OCI-LY1 (cell line): ENCODE results near the gene ATG14.

Experiments
- H2AFZ ChIP-seq: fragments of 200-600 bp; sonication (generic), shearing (Covaris generic); 2 replicates; pipeline ENCODE4 v1.6.0; 2014; ENCODE audit warnings: antibody characterized with exemption, mild to moderate bottlenecking, low read length
- H3F3A ChIP-seq: fragments of 200-600 bp; sonication (generic), shearing (Covaris generic); 2 replicates; pipeline ENCODE4 v1.6.0; 2014; ENCODE audit warnings: mild to moderate bottlenecking, antibody characterized with exemption, low read length, moderate library complexity; ENCODE audit not compliant: insufficient read depth
- H3K27ac ChIP-seq: fragments of 200-600 bp; sonication (generic); 2 replicates; pipeline ENCODE4 v1.5.1; 2014; ENCODE audit warnings: low read length, mixed run types, mild to moderate bottlenecking, low read depth; ENCODE audit not compliant: poor library complexity, severe bottlenecking
- H3K27me3 ChIP-seq: fragments of 200-600 bp; sonication (generic); 2 replicates; pipeline ENCODE4 v1.6.0; 2014; ENCODE audit warnings: antibody characterized with exemption, mild to moderate bottlenecking, low read length, moderate library complexity; ENCODE audit not compliant: insufficient read depth
- H3K36me3 ChIP-seq: fragments of 200-600 bp; sonication (generic); 2 replicates; pipeline ENCODE4 v1.6.1; 2014; ENCODE audit warnings: mild to moderate bottlenecking, antibody characterized with exemption, low read length, moderate library complexity, mixed read lengths; ENCODE audit not compliant: insufficient read depth
- H3K4me1 ChIP-seq: fragments of 200-600 bp; sonication (generic); 2 replicates; pipeline ENCODE4 v1.5.1; 2014; ENCODE audit warnings: mild to moderate bottlenecking, low read length, moderate library complexity; ENCODE audit not compliant: insufficient read depth, severe bottlenecking
- H3K4me2 ChIP-seq: fragments of 200-600 bp; sonication (generic), shearing (Covaris generic); 2 replicates; pipeline ENCODE4 v1.6.1; 2014; ENCODE audit warnings: low read length
- H3K4me3 ChIP-seq: fragments of 200-600 bp; sonication (generic); 2 replicates; pipeline ENCODE4 v1.5.1; 2014; ENCODE audit warnings: low read length, low read depth, mild to moderate bottlenecking, mixed read lengths; ENCODE audit not compliant: poor library complexity, severe bottlenecking
- H3K79me2 ChIP-seq: fragments of 200-600 bp; shearing (Covaris generic); 2 replicates; pipeline ENCODE4 v1.6.1; 2016; ENCODE audit warnings: mixed run types, low read length, mixed read lengths; ENCODE audit not compliant: insufficient read depth
- H3K9ac ChIP-seq: fragments of 200-600 bp; sonication (generic), shearing (Covaris generic); 2 replicates; pipeline ENCODE4 v1.6.1; 2014; ENCODE audit warnings: mild to moderate bottlenecking, low read length, mixed read lengths
- H3K9me2 ChIP-seq: fragments of 200-600 bp; sonication (generic), shearing (Covaris generic); 2 replicates; pipeline ENCODE4 v1.6.1; 2014; ENCODE audit warnings: low read depth, mild to moderate bottlenecking, low read length, mixed read lengths
- H3K9me3 ChIP-seq: fragments of 200-600 bp; shearing (Covaris generic); 2 replicates; pipeline ENCODE4 v1.6.1; 2014; ENCODE audit warnings: low read length, mixed read lengths
- H4K20me1 ChIP-seq: fragments of 200-600 bp; sonication (generic), shearing (Covaris generic); 2 replicates; pipeline ENCODE4 v1.6.0; 2016; ENCODE audit warnings: mild to moderate bottlenecking, low read length; ENCODE audit not compliant: insufficient read depth
- EZH2 ChIP-seq: fragments of 200-600 bp; sonication (generic), shearing (Covaris generic); IDR thresholded peaks from 2 replicates; pipeline ENCODE4 v1.8.0; 2017; ENCODE audit warnings: borderline replicate concordance, mixed run types, mild to moderate bottlenecking, antibody characterized with exemption, low read length, moderate library complexity, mixed read lengths
- TF ChIP-seq, protein P1 (sequence below): fragments of 200-600 bp; sonication (generic), shearing (Covaris generic); IDR thresholded peaks from 2 replicates; pipeline ENCODE4 v1.5.1; 2017; ENCODE audit warnings: mild to moderate bottlenecking, antibody characterized with exemption, low read length, moderate library complexity, mixed read lengths

The ATG14 gene

GRCh38 chr14:55323910-55324309, 87.7 kb downstream of the ATG14 start:
- H3K4me1 ChIP-seq, result peaks cover 20% of the 10 kb centered on the region
- peaks cover 15% of the 10 kb centered on the region for H3K36me3 ChIP-seq
- no peaks in the 10 kb centered on the region; the same call in 1 of the 2 replicates for H3K9me3 ChIP-seq
- peaks cover 3% of the 10 kb centered on the region; the same call in 1 of the 2 replicates for H3F3A ChIP-seq
- H2AFZ ChIP-seq, result no peak overlapping the region
- peaks cover 10% of the 10 kb centered on the region; the same call in 1 of the 2 replicates for H3K79me2 ChIP-seq
- H3K4me3 ChIP-seq, result no peak overlapping the region
- no peak overlapping the region for H3K27ac ChIP-seq
- H3K9me2 ChIP-seq, result no peaks in the 10 kb centered on the region
- H3K4me2 ChIP-seq, result no peak overlapping the region
- TF ChIP-seq, protein P1, sequence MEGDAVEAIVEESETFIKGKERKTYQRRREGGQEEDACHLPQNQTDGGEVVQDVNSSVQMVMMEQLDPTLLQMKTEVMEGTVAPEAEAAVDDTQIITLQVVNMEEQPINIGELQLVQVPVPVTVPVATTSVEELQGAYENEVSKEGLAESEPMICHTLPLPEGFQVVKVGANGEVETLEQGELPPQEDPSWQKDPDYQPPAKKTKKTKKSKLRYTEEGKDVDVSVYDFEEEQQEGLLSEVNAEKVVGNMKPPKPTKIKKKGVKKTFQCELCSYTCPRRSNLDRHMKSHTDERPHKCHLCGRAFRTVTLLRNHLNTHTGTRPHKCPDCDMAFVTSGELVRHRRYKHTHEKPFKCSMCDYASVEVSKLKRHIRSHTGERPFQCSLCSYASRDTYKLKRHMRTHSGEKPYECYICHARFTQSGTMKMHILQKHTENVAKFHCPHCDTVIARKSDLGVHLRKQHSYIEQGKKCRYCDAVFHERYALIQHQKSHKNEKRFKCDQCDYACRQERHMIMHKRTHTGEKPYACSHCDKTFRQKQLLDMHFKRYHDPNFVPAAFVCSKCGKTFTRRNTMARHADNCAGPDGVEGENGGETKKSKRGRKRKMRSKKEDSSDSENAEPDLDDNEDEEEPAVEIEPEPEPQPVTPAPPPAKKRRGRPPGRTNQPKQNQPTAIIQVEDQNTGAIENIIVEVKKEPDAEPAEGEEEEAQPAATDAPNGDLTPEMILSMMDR, result no peak
- TF ChIP-seq EZH2, result no peak
- H3K9ac ChIP-seq, result no peak overlapping the region
- no peaks in the 10 kb centered on the region for H4K20me1 ChIP-seq
- H3K27me3 ChIP-seq, result no peaks in the 10 kb centered on the region

- no peak overlapping the region for H3K4me2 ChIP-seq
- no peak for TF ChIP-seq EZH2
- TF ChIP-seq, protein P1, result no peak
- no peak overlapping the region for H3K9ac ChIP-seq
- H3K36me3 ChIP-seq, result peaks cover 39% of the 10 kb centered on the region
- no peak overlapping the region for H2AFZ ChIP-seq
- no peak overlapping the region for H3K4me3 ChIP-seq
- no peak overlapping the region for H3K27ac ChIP-seq
- no peaks in the 10 kb centered on the region for H4K20me1 ChIP-seq
- H3K9me2 ChIP-seq, result no peaks in the 10 kb centered on the region
- no peaks in the 10 kb centered on the region for H3K4me1 ChIP-seq
- H3F3A ChIP-seq, result no peaks in the 10 kb centered on the region
- no peaks in the 10 kb centered on the region for H3K27me3 ChIP-seq
- peaks cover 10% of the 10 kb centered on the region for H3K9me3 ChIP-seq
- H3K79me2 ChIP-seq, result no peaks in the 10 kb centered on the region
Measured at GRCh38 chr14:55318694-55319093, 92.9 kb downstream of the ATG14 start.

- H3K79me2 ChIP-seq, result no peaks in the 10 kb centered on the region
- H3K36me3 ChIP-seq, result peaks cover 46% of the 10 kb centered on the region
- H3K9ac ChIP-seq, result no peak overlapping the region
Measured at GRCh38 chr14:55317542-55318306, 93.9 kb downstream of the ATG14 start.

More at GRCh38 chr14:55317542-55318306, 93.9 kb downstream of the ATG14 start:
- Histone ChIP-seq H3K4me2 (no peak overlapping the region), H3K4me1 (no peaks in the 10 kb centered on the region), H3F3A (no peaks in the 10 kb centered on the region), H3K4me3 (no peak overlapping the region), H3K9me3 (peaks cover 16% of the 10 kb centered on the region), H3K27me3 (no peaks in the 10 kb centered on the region), H3K27ac (no peak overlapping the region), H2AFZ (no peak overlapping the region), H4K20me1 (no peaks in the 10 kb centered on the region), H3K9me2 (no peaks in the 10 kb centered on the region)
- TF ChIP-seq EZH2, result no peak
- TF ChIP-seq, protein P1, result no peak
